GM18499 (cell line): ENCODE data around the gene DOP1B.
A peak's percentile ranks its signal among the peaks of the same experiment; 100 is the strongest.
"Not testable (repeated sequence)": the region's sequence is repeated elsewhere in the genome, so short reads cannot be mapped to it uniquely, and the experiment has no call there.

Source experiments
- ATAC-seq: cut with Tn5 transposase; IDR thresholded peaks from one replicate; pipeline ENCODE4 v1.9.1; 2021; ENCODE audit warnings: moderate number of reproducible peaks; ENCODE audit not compliant: insufficient read depth, unreplicated experiment

The DOP1B gene

DNA sequence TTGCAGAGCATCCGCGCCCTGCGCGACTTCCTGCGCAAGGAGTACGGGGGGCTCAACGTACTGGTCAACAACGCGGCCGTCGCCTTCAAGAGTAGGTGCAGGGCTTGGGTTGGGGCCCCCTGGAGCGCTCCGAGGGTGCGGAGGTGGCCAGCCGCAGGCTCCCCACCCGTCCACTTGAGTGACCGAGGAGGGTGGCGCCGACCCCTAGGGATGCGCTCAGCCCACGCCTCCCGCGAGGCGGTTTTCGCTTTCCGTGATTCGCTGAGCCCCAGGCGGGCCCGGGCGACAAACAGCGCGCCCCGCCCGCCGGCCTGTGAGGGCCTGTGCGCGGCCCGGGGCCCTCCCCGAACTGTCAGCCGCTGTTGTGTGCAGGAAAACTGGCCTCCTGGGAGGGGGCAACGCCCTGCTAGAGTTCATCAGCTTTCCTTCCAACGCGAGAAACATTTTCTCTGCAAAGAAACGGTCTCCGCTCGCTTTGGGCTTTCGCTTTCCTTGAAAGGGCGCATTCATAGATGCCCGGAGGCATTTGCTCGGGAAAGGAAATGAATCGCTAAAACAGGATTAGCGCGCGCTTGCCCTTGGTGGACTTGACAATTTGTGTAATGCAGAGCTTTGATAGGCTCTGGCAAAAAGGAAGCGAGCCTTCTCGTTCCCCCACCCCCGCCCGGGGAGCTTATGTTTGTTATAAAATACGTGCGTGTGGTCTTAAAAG is 21.1 kb upstream of the DOP1B start:
- ATAC-seq = no peak

DNA sequence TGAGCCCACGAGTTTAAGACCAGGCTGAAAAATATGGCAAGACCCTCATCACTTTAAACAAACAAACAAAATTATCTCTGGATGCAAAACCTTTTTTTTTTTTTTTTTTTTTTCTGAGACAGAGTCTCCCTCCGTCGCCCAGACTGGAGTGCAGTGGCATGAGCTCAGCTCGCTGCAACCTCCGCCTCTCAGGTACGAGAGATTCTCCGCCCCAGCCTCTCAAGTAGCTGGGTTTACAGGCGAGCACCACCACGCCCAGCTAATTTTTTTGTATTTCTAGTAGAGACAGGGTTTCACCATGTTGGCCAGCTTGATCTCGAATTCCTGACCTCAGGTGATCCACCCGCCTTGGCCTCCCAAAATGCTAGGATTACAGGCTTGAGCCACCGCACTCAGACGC is 16.8 kb upstream of the DOP1B start:
- not testable (repeated sequence) for ATAC-seq

DNA sequence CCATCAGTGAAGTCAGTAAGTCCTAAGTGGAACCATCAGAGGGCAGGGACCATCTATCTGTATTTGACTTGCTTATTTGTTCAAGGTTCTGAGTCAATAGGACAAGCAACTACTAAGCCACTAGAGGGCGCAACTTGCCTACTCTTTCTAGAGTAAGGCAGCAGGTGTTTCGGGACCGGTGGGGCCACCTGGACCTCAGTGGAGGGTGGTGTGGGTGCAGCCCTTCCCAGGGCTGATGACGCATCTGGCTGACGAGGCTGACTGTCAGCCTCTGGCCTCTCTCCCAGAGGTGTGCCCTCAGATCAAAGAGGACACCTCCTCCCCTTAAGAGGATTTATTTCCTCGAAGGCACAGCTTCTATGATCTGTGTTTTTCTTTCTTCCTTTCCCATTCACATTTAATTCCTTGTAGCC is 15.1 kb upstream of the DOP1B start:
- ATAC-seq = peak; percentile 88

- not testable (repeated sequence) for ATAC-seq
Observed at GRCh38 chr21:36144233-36144632, 12.4 kb upstream of the DOP1B start.

GRCh38 chr21:36145259-36145658 is 11.4 kb upstream of the DOP1B start:
- ATAC-seq = no peak

GRCh38 chr21:36147911-36148310 is 8.7 kb upstream of the DOP1B start:
- ATAC-seq = no peak

- ATAC-seq = no peak
Observed at GRCh38 chr21:36148886-36149285, 7.7 kb upstream of the DOP1B start.

DNA sequence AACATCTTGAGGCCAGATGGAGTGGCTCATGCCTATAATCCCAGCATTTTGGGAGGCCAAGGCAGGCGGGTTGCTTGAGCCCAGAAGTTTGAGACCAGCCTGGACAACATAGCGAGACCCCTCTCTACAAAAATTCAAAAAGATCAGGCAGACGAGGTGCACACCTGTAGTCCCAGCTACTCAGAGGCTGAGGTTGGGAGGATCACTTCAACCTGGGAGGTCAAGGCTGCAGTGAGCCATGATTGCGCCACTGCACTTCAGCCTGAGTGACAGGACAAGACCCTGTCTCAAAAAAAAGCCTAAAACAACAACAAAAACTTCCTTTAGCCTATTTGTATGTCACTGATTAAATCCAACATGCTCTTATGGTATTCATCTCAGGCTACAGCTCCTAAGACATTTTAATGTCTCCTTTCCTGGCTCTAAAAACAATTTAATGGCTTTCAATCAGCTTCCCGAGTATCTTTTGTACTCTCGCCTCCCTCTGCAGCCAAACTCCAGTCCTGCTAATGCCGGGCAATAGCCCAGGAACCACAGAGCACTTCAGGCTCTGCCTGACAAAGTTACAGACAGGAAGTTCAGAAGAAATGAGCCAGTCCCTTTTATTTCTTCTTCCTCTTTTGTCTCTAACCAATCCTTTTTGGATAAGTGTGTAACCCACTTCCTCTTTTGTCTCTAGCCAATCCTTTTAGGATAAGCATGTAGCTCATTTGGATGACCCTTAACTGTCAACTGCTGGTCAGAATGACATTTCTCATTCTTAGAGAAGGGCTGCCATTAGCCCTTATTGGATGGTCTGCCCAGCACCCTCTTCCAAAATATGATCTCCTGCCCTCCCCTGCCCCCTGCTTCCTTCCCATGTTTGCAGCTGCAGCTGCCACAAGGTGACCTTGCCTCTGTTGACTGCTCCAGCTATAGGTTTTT is 6.6 kb upstream of the DOP1B start:
- ATAC-seq = no peak

DNA sequence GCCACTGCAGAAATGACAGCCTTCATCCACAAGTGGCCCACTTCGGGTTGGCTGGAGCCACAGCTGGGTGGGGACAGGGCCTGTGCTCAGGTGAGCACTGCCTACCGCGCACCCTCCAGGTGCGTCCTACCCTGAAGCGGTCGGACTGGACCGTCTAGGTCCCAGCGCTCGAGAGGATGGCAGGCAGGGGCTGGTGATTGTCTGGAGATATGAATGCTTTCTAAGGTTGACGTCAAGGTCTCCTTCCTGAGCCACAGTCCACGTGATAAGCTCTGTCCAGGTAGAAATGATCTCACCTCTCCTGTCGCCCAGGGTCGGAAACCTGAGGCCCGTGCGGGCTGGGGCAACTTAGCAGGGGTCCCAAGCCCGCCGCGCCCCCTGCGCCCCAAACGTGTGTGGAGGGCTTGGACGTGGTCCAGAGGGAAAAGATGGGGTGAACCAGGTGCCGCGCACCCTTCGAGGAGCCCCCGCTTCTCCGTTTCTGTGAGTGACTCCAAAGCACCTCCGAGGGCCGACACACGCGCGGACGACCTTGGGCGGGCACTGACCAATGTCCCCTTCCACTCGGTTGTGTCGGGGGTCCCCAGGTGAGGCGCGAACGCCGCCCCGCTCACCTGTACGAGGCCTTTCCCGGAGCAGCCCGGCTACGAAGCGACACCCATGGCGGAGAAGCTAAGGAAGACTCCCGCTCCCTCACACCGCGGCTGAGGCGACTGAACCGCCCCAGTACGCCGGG is 853 bp upstream of the DOP1B start:
- no peak for ATAC-seq

DNA sequence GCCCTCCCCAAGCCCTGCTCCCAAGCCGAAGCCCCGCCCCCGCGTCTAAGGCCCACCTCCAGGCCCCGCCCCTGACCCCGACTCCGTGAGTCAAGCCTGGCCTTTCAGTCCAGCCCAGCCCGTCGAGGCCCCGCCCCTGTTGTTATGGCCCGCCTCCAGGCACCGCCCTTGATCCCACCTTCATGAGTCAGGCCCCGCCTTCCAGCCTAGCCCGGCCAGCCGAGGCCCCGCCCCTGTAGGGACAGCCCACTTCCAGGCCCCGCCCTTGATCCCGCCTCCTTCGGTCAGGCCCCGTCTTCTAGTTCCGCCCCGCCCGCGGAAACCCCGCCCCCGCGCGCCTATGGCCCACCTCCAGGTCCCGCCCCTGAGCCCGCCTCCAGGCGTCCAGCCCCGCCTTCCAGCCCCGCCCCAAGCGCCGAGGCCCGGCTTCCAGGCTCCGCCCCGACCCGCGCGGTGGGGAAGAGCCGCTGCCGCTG is 247 bp upstream of the DOP1B start:
- ATAC-seq = peak; percentile 66

DNA sequence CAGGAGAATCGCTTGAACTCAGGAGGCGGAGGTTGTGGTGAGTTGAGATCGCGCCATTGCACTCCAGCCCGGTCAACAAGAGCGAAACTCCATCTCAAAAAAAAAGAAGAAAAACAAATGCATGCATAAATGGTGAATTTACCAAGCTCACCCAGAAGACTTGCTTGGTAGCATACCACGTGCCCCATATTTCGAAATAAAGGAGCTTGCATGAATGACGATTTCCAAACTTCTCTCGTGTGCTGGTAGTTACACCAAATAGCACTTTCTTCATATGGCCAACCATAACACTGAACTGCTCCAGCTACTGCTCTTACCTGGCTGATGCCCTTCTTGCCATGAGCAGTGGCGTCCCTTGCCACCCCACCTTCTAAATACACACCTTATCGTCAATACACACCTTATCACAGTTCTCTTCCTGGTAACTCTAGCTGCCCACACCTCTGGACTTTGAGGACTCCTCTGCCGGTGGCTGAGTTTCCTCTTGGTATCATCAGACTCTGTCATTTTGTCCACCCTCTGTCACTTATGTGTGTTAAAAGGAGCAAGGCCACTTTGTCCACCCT is 2.8 kb downstream of the DOP1B start:
- no peak for ATAC-seq

DNA sequence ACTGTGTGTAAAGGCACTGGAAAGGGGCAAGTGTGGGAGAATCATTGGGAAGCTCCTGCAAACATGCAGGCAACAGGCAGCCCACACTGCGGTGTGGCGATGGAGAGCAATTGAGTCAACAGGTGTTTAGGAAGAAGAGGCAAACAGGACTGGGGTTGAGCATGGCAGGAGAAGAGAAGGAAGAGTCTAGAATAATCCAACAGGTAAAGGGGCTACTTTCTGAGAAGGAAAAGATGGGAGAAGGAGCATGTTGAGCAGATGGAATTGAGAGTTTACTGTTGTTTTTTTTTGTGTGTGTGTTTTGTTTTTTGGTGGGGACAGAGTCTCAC is 4.2 kb downstream of the DOP1B start:
- no peak for ATAC-seq

GRCh38 chr21:36162631-36163030 is 6.0 kb downstream of the DOP1B start:
- ATAC-seq = no peak

DNA sequence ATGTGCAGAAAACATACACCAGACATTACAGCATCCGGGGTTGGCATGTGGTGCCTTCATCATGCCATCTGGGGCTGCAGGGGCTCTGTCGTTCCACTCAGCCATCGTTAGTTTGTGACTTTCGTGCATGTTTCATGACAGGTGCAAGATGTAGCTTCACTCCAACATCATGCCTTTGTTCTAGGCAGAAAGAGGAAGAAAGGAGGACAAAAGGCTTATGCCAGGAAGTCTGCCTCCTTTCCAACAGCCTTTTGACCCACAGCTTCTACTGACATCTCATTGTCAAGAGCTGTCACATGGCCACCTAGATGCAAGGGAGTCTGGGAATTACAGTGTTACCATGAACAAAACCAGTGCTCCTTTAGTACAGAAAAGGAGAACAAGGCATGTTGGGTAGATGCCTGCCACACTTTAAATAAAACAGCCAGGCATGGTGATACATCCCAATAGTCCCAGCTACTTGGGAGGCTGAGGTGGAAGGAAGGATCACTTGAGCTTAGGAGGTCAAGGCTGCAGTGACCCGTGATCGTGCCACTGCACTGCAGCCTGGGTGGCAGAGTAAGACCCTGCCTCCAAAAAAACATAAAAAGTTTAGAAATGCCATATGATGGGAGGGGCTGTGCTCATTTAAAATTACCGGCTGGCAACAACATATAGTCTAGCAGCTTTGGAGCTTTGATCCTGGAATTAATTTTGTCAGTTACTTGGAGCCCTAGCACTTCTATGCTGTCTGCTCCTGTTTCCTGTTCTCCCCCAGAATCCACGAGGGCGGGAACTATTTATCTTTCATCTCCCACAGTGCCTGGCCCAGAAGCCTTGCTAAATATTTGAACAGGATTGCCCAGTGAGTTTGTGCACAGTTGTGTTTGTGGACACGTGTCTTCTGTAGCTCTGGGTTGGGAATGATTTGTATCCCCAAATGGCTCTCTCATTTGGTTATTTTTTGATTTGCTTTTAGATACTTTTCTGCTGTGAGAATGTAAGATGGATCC is 7.4 kb downstream of the DOP1B start:
- ATAC-seq = no peak

GRCh38 chr21:36165356-36165755 is 8.7 kb downstream of the DOP1B start:
- no peak for ATAC-seq

DNA sequence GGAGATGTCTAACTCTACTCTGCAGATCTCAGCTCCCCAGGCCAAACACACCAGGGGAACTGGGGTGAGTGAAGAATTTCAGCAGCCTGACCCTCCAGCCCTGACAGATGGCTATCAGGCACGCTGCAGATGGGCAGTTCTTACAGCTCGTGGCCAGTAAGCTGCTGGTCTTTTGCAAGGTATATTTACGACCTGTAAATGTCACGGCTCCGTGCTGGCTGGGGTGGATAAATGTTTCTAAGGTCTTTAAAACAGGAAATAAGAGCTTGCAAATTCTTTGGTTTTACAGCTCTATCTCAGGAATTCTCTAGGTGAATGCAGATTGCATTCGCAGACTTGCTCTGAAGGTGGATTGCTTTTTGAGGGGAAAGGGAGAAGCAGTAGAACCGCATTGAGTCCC is 10.1 kb downstream of the DOP1B start:
- ATAC-seq = no peak

DNA sequence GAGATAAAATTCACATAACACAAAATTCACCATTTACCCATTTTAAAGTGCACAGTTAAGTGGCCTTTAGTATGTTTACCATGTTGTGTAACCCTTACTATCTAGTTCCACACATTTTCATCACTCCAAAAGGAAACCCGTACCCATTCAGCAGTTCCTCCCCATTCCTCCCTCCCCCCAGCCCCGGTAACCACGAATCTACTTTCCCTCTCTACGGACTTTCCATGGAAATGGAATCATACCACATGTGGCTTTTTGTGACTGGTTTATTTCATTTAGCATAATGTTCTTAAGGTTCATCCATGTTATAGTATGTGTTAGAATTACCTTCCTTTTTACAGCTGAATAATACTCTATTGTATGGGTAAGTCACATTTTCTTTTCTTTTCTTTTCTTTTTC is 10.9 kb downstream of the DOP1B start:
- no peak for ATAC-seq

GRCh38 chr21:36169470-36170128 is 13.0 kb downstream of the DOP1B start:
- no peak for ATAC-seq

DNA sequence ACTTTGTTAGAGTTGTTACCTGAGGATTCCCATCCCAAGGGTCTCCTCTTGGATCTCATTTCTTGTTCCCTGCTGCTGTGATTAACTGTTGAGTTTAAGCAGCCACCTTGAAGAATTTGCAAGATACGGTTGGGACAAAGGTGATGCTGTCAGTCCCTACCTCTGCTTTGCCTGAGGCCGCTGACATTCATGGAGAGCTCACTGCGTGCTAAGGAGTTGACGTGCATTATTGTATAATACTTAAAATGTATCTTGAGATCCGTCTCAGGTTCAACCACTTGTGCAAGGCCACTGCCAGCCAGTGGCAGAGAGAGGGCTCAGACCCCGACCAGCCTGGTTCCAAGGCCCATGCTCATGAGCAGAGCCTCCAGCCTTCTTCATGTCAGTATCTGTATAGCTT is 14.2 kb downstream of the DOP1B start:
- no peak for ATAC-seq
